Stomach (tissue), 4 donors: ENCODE measurements around the gene MRPL1.

Experiments
- POLR2A ChIP-seq, 4 donors: fragments of 450-650 bp; IDR thresholded peaks; one replicate each; pipeline ENCODE4 v1.6.1; 2016; ENCODE audit warnings: antibody characterized with exemption in 4 of 4, control low read depth in 2 of 4, mild to moderate bottlenecking in 1 of 4, moderate library complexity in 1 of 4
- POLR2AphosphoS5 ChIP-seq, 3 donors: sonication (generic); formaldehyde crosslinking; IDR thresholded peaks; one replicate each; pipeline ENCODE4 v1.6.1; 2016; ENCODE audit warnings: antibody characterized with exemption in 3 of 3
- TF ChIP-seq, protein P1 (sequence below), 7 experiments: fragments of 450-650 bp in 4 of 7; fragments of 200-600 bp in 3 of 7; sonication (generic) in 3 of 7; IDR thresholded peaks; one replicate each; pipeline ENCODE4 v1.5.1; 2016 to 2019; ENCODE audit warnings: antibody characterized with exemption in 7 of 7, control low read depth in 2 of 7, mild to moderate bottlenecking in 1 of 7

DNA sequence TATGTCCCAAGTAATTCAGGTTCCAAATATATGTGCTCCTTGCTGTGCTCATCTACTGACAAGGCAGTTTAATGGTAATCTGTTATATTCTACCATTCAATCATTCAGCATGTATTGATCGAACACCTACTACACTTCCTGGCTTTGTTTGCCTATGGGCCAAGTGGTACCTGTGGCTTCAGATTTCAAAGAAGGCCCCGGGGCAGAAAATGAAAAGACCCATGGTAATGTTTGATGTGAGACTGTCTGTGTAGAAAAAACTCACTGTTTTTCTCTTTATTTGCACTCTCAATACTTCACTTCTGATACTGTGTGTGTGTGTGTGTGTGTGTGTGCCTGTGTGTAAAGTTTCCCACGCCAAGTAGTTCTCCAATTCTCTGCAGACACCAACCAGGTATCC, 133.4 kb downstream of the MRPL1 start:
- no peak for TF ChIP-seq POLR2AphosphoS5 (IDR thresholded peaks at IDR 0.05)
- TF ChIP-seq, protein P1, sequence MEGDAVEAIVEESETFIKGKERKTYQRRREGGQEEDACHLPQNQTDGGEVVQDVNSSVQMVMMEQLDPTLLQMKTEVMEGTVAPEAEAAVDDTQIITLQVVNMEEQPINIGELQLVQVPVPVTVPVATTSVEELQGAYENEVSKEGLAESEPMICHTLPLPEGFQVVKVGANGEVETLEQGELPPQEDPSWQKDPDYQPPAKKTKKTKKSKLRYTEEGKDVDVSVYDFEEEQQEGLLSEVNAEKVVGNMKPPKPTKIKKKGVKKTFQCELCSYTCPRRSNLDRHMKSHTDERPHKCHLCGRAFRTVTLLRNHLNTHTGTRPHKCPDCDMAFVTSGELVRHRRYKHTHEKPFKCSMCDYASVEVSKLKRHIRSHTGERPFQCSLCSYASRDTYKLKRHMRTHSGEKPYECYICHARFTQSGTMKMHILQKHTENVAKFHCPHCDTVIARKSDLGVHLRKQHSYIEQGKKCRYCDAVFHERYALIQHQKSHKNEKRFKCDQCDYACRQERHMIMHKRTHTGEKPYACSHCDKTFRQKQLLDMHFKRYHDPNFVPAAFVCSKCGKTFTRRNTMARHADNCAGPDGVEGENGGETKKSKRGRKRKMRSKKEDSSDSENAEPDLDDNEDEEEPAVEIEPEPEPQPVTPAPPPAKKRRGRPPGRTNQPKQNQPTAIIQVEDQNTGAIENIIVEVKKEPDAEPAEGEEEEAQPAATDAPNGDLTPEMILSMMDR (IDR thresholded peaks at IDR 0.05), result no peak
- no peak for TF ChIP-seq POLR2A (IDR thresholded peaks at IDR 0.05)
